NT2/D1 (cell line): ENCODE measurements around the gene AFG3L2.
"Not testable (repeated sequence)": the region's sequence is repeated elsewhere in the genome, so short reads cannot be mapped to it uniquely, and the experiment has no call there.

Source experiments
- SUZ12 ChIP-seq: IDR thresholded peaks from 2 replicates; pipeline ENCODE4 v1.6.1; 2011; ENCODE audit not compliant: insufficient read length, insufficient read depth; ENCODE audit errors: extremely low read depth
- YY1 ChIP-seq: IDR thresholded peaks from 2 replicates; pipeline ENCODE4 v1.6.1; 2011; ENCODE audit not compliant: insufficient read length, insufficient read depth
- ZNF274 ChIP-seq: IDR thresholded peaks from 2 replicates; pipeline ENCODE4 v1.6.1; 2011; ENCODE audit warnings: mild to moderate bottlenecking, low read depth, low read length

DNA sequence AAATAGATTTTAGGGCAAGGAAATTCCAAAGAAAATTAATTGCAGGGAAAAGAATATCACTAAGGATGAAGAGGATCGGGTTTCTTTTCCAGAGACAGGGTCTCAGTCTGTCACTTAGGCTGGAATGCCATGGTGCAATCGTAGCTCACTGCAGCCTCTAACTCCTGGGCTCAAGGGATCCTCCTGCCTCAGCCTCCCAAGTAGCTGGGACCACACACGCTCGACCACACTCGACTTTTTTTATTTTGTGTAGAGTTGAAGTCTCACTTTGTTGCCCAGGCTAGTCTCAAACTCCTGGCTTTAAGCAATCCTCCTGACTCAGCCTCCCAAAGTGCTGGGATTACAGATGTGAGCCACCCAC, 1.2 kb upstream of the AFG3L2 start:
- TF ChIP-seq SUZ12, YY1, ZNF274: not testable (repeated sequence)
